HCT116 (cell line): ENCODE data around the gene LHB. TPM values are rescaled to one million over a fixed set of nuclear protein-coding genes. Genes with fewer than 3 reads are reported as not detected.

Experiments
- ATAC-seq: fragments of 200-7000 bp; cut with Tn5 transposase; 2 replicates; pipeline ENCODE4 v1.9.1; 2020; ENCODE audit warnings: mild to moderate bottlenecking, moderate library complexity
- BruUV-seq: library from RNA; stranded (reverse); fragments of 400-500 nt; replicated peaks from 2 replicates; lab custom pipeline; 2021; lab: Mats Ljungman, UMichigan
- CTCF ChIA-PET: fragments of 300-600 bp; sonication (Branson Sonifier 250); formaldehyde crosslinking; loops from one replicate; lab custom pipeline; 2021; ENCODE audit warnings: antibody characterized with exemption; lab: Charles Lee
- POLR2A ChIA-PET: fragments of 300-600, 350-600 bp; sonication (Branson Sonifier 250); formaldehyde crosslinking; loops from one replicate; lab custom pipeline; 2021; ENCODE audit warnings: antibody characterized with exemption; lab: Charles Lee
- RAD21 ChIA-PET, 2 experiments: fragments of 300-600 bp; sonication (Branson Sonifier 250); formaldehyde crosslinking; loops; one replicate each; lab custom pipeline; 2023; ENCODE audit warnings: low total read pairs in 2 of 2; ENCODE audit not compliant: uncharacterized antibody in 2 of 2, unreplicated experiment in 2 of 2, low non-redundant PET in 1 of 2; lab: Charles Lee
- DNase-seq: peaks from one replicate; pipeline ENCODE4 v3.0.0-alpha.2; 2010; ENCODE audit warnings: low read depth, low spot score
- H2AFZ ChIP-seq: fragments of 200-600 bp; shearing (Covaris generic), sonication (generic); 2 replicates; pipeline ENCODE4 v1.6.1; 2017; ENCODE audit warnings: low read depth, mixed run types, mixed read lengths, antibody characterized with exemption, low read length; ENCODE audit not compliant: poor library complexity, severe bottlenecking
- H3K27ac ChIP-seq: 2 replicates; pipeline ENCODE4 v1.5.1; 2012; ENCODE audit warnings: low read depth, low read length
- H3K27me3 ChIP-seq: fragments of 200-600 bp; sonication (generic); 2 replicates; pipeline ENCODE4 v1.6.1; 2016; ENCODE audit warnings: mixed run types, low read length, mixed read lengths; ENCODE audit not compliant: insufficient read depth
- H3K36me3 ChIP-seq, 2 experiments: fragments of 200-500 bp in 1 of 2; fragments of 200-600 bp in 1 of 2; sonication (Bioruptor generic) in 1 of 2; sonication (generic) in 1 of 2; 2 replicates each; pipeline versions ENCODE4 v1.5.1 to v1.6.1; 2014 to 2016; ENCODE audit warnings: low read length in 2 of 2, inconsistent platforms in 1 of 2, mixed read lengths in 1 of 2, mixed run types in 1 of 2; ENCODE audit not compliant: insufficient read depth in 2 of 2, control insufficient read depth in 1 of 2
- H3K4me1 ChIP-seq, 2 experiments: fragments of 200-600 bp in 1 of 2; sonication (generic) in 1 of 2; 2 replicates each; pipeline versions ENCODE4 v1.5.1 to v1.6.1; 2012 to 2017; ENCODE audit warnings: low read length in 2 of 2, inconsistent platforms in 1 of 2, mild to moderate bottlenecking in 1 of 2, mixed read lengths in 1 of 2, mixed run types in 1 of 2, moderate library complexity in 1 of 2; ENCODE audit not compliant: insufficient read depth in 2 of 2, control insufficient read depth in 1 of 2
- H3K4me2 ChIP-seq: fragments of 200-600 bp; sonication (generic); 2 replicates; pipeline ENCODE4 v1.6.1; 2017; ENCODE audit warnings: mixed run types, low read length, mixed read lengths
- H3K4me3 ChIP-seq, 2 experiments: fragments of 200-600 bp in 1 of 2; sonication (generic) in 1 of 2; replicated peaks in 1 of 2; 2 replicates each; pipeline ENCODE4 v1.5.1; 2011 to 2016; ENCODE audit warnings: low read length in 2 of 2, control low read depth in 1 of 2, low read depth in 1 of 2, mild to moderate bottlenecking in 1 of 2, mixed read lengths in 1 of 2, mixed run types in 1 of 2
- H3K79me2 ChIP-seq: fragments of 200-600 bp; sonication (generic); 2 replicates; pipeline ENCODE4 v1.6.1; 2017; ENCODE audit warnings: mild to moderate bottlenecking, mixed run types, low read length, moderate library complexity, mixed read lengths; ENCODE audit not compliant: insufficient read depth
- H3K9ac ChIP-seq: fragments of 200-600 bp; sonication (generic); 2 replicates; pipeline ENCODE4 v1.6.1; 2016; ENCODE audit warnings: low read length, mixed read lengths
- H3K9me2 ChIP-seq: fragments of 200-600 bp; sonication (generic), shearing (Covaris generic); 2 replicates; pipeline ENCODE4 v1.6.1; 2017; ENCODE audit warnings: mixed run types, mild to moderate bottlenecking, moderate library complexity; ENCODE audit not compliant: insufficient read depth
- H3K9me3 ChIP-seq, 2 experiments: fragments of 200-500 bp in 1 of 2; fragments of 200-600 bp in 1 of 2; sonication (Bioruptor generic) in 1 of 2; sonication (generic) in 1 of 2; 2 replicates each; pipeline ENCODE4 v1.6.1; 2014 to 2017; ENCODE audit warnings: low read length in 2 of 2, mixed read lengths in 2 of 2, inconsistent platforms in 1 of 2, low read depth in 1 of 2, mild to moderate bottlenecking in 1 of 2, mixed run types in 1 of 2, moderate library complexity in 1 of 2; ENCODE audit not compliant: control insufficient read depth in 1 of 2, insufficient read depth in 1 of 2
- H4K20me1 ChIP-seq: fragments of 200-600 bp; sonication (generic), shearing (Covaris generic); 2 replicates; pipeline ENCODE4 v1.6.1; 2017; ENCODE audit warnings: mixed run types, mild to moderate bottlenecking, moderate library complexity; ENCODE audit not compliant: insufficient read depth
- CBX3 ChIP-seq: IDR thresholded peaks from 2 replicates; pipeline ENCODE4 v1.6.1; 2012; ENCODE audit warnings: low read depth
- ELF1 ChIP-seq: IDR thresholded peaks from 2 replicates; pipeline ENCODE4 v1.6.1; 2012; ENCODE audit warnings: low read depth, borderline replicate concordance
- EZH2 ChIP-seq: fragments of 200-600 bp; sonication (generic); IDR thresholded peaks from 2 replicates; pipeline ENCODE4 v1.6.1; 2017; ENCODE audit warnings: antibody characterized with exemption, mixed run types
- EZH2phosphoT487 ChIP-seq: fragments of 200-600 bp; IDR thresholded peaks from 2 replicates; pipeline ENCODE4 v1.6.1; 2018; ENCODE audit warnings: antibody characterized with exemption, borderline replicate concordance
- JUND ChIP-seq: IDR thresholded peaks from 2 replicates; pipeline ENCODE4 v1.6.1; 2012
- POLR2A ChIP-seq: IDR thresholded peaks from 2 replicates; pipeline ENCODE4 v1.7.0; 2011; ENCODE audit warnings: borderline replicate concordance; ENCODE audit not compliant: insufficient read depth, insufficient read length; ENCODE audit errors: extremely low read depth
- POLR2AphosphoS5 ChIP-seq: IDR thresholded peaks from 2 replicates; pipeline ENCODE4 v1.6.1; 2011; ENCODE audit warnings: mild to moderate bottlenecking, low read depth, low read length, moderate library complexity
- RAD21 ChIP-seq: IDR thresholded peaks from 2 replicates; pipeline ENCODE4 v1.6.1; 2012; ENCODE audit warnings: low read depth, mild to moderate bottlenecking
- SIN3A ChIP-seq: IDR thresholded peaks from 2 replicates; pipeline ENCODE4 v1.6.1; 2012; ENCODE audit warnings: low read depth
- SP1 ChIP-seq: IDR thresholded peaks from 2 replicates; pipeline ENCODE4 v1.6.1; 2012; ENCODE audit warnings: low read depth
- SRF ChIP-seq: IDR thresholded peaks from 2 replicates; pipeline ENCODE4 v1.6.1; 2012; ENCODE audit warnings: low read depth
- ZFX ChIP-seq: fragments of 450-650 bp; IDR thresholded peaks from 2 replicates; pipeline ENCODE4 v1.6.1; 2017
- ZNF274 ChIP-seq: fragments of 200-500 bp; sonication (Bioruptor generic); IDR thresholded peaks from 2 replicates; pipeline ENCODE4 v1.6.1; 2014; ENCODE audit warnings: mild to moderate bottlenecking, low read depth, low read length, inconsistent platforms
- intact Hi-C: fragments of 100-400 bp; cut with micrococcal nuclease; formaldehyde crosslinking; loops from 2 replicates; pipeline ENCODE4 v1.10.0; 2022
- total RNA-seq: library from RNA; stranded (reverse); gene quantifications from one replicate; pipeline ENCODE4 v1.2.1, GENCODE V29; 2021; ENCODE audit not compliant: unreplicated experiment
- TF ChIP-seq, protein P1 (sequence below): IDR thresholded peaks from 2 replicates; pipeline ENCODE4 v1.6.1; 2012
- TF ChIP-seq, protein P2 (sequence below): IDR thresholded peaks from 2 replicates; pipeline ENCODE4 v1.6.1; 2012

LHB gene
- total RNA-seq, 1 experiment from 2014 or later: 3.7 TPM

DNA sequence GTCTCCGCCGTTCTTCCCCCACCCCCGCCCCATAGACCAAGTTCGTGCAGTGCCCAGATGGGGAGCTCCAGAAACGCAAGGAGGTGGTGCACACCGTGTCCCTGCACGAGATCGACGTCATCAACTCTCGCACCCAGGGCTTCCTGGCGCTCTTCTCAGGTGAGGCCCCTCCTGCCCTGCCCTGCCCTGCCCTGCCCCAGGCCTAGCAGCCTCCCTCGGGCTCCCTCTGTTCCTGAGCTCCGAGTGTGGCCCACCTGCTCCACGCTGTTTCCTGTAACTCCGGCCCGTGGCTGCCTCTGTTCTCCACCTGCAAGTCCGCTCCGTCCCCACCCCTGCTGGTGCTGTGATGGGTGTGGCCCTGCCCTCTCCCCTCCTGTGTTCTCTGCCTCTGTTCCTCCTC is 6.4 kb downstream of the LHB start:
- Histone ChIP-seq H3K9ac (no peak overlapping the region), H3K4me3 (no peak overlapping the region), H4K20me1 (no peaks in the 10 kb centered on the region), H3K4me1 (no peaks in the 10 kb centered on the region), H3K4me2 (no peak overlapping the region), H3K79me2 (no peaks in the 10 kb centered on the region), H3K27me3 (no peaks in the 10 kb centered on the region), H3K27ac (no peak overlapping the region), H3K9me2 (no peaks in the 10 kb centered on the region), H2AFZ (no peak overlapping the region), H3K9me3 (no peaks in the 10 kb centered on the region), H3K36me3 (peaks cover 48 to 57% of the 10 kb centered on the region in 2 experiments)
- ChIA-PET RAD21 (no interaction called here), CTCF (interaction anchor here (3.3 kb wide), 1 partner anchor 11 kb away, joined by 19 read pairs; no protein-coding TSS in a partner anchor), POLR2A (no interaction called here)
- DNase-seq: no peak
- no TSS peak for BruUV-seq
- TF ChIP-seq JUND: no peak
- no peak for TF ChIP-seq POLR2A
- no peak for TF ChIP-seq EZH2phosphoT487
- TF ChIP-seq EZH2: no peak
- TF ChIP-seq ZNF274: no peak
- no peak for TF ChIP-seq POLR2AphosphoS5
- no peak for TF ChIP-seq SIN3A
- no peak for TF ChIP-seq CBX3
- TF ChIP-seq, protein P1, sequence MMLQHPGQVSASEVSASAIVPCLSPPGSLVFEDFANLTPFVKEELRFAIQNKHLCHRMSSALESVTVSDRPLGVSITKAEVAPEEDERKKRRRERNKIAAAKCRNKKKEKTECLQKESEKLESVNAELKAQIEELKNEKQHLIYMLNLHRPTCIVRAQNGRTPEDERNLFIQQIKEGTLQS: no peak
- TF ChIP-seq SP1: no peak
- TF ChIP-seq SRF: no peak
- no peak for TF ChIP-seq ZFX
- TF ChIP-seq, protein P2, sequence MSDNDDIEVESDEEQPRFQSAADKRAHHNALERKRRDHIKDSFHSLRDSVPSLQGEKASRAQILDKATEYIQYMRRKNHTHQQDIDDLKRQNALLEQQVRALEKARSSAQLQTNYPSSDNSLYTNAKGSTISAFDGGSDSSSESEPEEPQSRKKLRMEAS: no peak
- no peak for TF ChIP-seq ELF1
- no peak for TF ChIP-seq RAD21
- intact Hi-C loops: no loop called here
- ATAC-seq: no peak
